Caco-2 (cell line): ENCODE measurements around the gene DPF3. TPM values are rescaled to one million over a fixed set of nuclear protein-coding genes. Genes with fewer than 3 reads are reported as not detected.

ENCODE experiments used
- BruUV-seq: library from RNA; stranded (reverse); fragments of 400-500 nt; replicated peaks from 2 replicates; lab custom pipeline; 2021; lab: Mats Ljungman, UMichigan
- CTCF ChIA-PET: fragments of 300-600 bp; sonication (Branson Sonifier 250); formaldehyde crosslinking; loops from one replicate; lab custom pipeline; 2022; ENCODE audit warnings: antibody characterized with exemption; lab: Charles Lee
- POLR2A ChIA-PET: fragments of 300-600 bp; sonication (Branson Sonifier 250); formaldehyde crosslinking; loops from one replicate; lab custom pipeline; 2022; ENCODE audit warnings: antibody characterized with exemption; lab: Charles Lee
- DNase-seq, 2 experiments: peaks; one replicate each; pipeline versions ENCODE4 v3.0.0 to v3.0.0-alpha.2; 2020 to 2022
- H3K27me3 ChIP-seq: replicated peaks from 2 replicates; pipeline ENCODE4 v1.6.0; 2011; ENCODE audit warnings: low read length; ENCODE audit not compliant: control insufficient read depth, insufficient read depth
- H3K36me3 ChIP-seq: 2 replicates; pipeline ENCODE4 v1.5.1; 2011; ENCODE audit warnings: low read length; ENCODE audit not compliant: control insufficient read depth, insufficient read depth
- H3K4me1 ChIP-seq: fragments of 250-450 bp; sonication (Bioruptor Pico); 2 replicates; pipeline ENCODE4 v1.5.1; 2020; ENCODE audit warnings: mild to moderate bottlenecking
- H3K4me3 ChIP-seq: 2 replicates; pipeline ENCODE4 v1.5.1; 2011; ENCODE audit warnings: low read depth, mild to moderate bottlenecking, control low read depth, low read length
- H3K9me3 ChIP-seq: fragments of 250-450 bp; sonication (Bioruptor Pico); 2 replicates; pipeline ENCODE4 v1.5.1; 2020; ENCODE audit warnings: mild to moderate bottlenecking, moderate library complexity
- H3K27ac Mint-ChIP-seq: one replicate; pipeline ENCODE4 v1.8.0; 2022; ENCODE audit warnings: mixed read lengths; ENCODE audit not compliant: unreplicated experiment
- H3K27me3 Mint-ChIP-seq: one replicate; pipeline ENCODE4 v1.8.0; 2022; ENCODE audit warnings: mixed read lengths; ENCODE audit not compliant: insufficient read depth, unreplicated experiment
- H3K36me3 Mint-ChIP-seq: one replicate; pipeline ENCODE4 v1.8.0; 2022; ENCODE audit warnings: mild to moderate bottlenecking, mixed read lengths; ENCODE audit not compliant: insufficient read depth, unreplicated experiment
- H3K4me1 Mint-ChIP-seq: one replicate; pipeline ENCODE4 v1.8.0; 2022; ENCODE audit warnings: low read depth, mixed read lengths; ENCODE audit not compliant: unreplicated experiment
- H3K4me3 Mint-ChIP-seq: one replicate; pipeline ENCODE4 v1.8.0; 2022; ENCODE audit warnings: mild to moderate bottlenecking, moderate library complexity, mixed read lengths; ENCODE audit not compliant: unreplicated experiment
- H3K9me3 Mint-ChIP-seq: one replicate; pipeline ENCODE4 v1.8.0; 2022; ENCODE audit warnings: mixed read lengths; ENCODE audit not compliant: unreplicated experiment
- CTCF ChIP-seq, 2 experiments: fragments of 200-600 bp in 1 of 2; IDR thresholded peaks; 1 replicate in 1 of 2; 2 replicates in 1 of 2; pipeline versions ENCODE4 v1.5.1 to v1.8.0; 2011 to 2022; ENCODE audit warnings: antibody characterized with exemption in 1 of 2, control low read depth in 1 of 2, inconsistent platforms in 1 of 2, low read depth in 1 of 2, low read length in 1 of 2, mild to moderate bottlenecking in 1 of 2, moderate library complexity in 1 of 2; ENCODE audit not compliant: insufficient read depth in 1 of 2, severe bottlenecking in 1 of 2, unreplicated experiment in 1 of 2
- intact Hi-C: fragments of 100-400 bp; cut with micrococcal nuclease; formaldehyde crosslinking; loops from one replicate; pipeline ENCODE4 v1.10.0; 2022; ENCODE audit not compliant: unreplicated experiment
- total RNA-seq: library from RNA; stranded (reverse); gene quantifications from 2 replicates; pipeline ENCODE4 v1.2.3, GENCODE V29; 2022

The DPF3 gene
- total RNA-seq, 1 experiment from 2014 or later, result not detected

- Histone ChIP-seq H3K27me3 (peaks cover 2% of the 10 kb centered on the region; the same call in 1 of the 2 replicates), H3K36me3 (no peaks in the 10 kb centered on the region), H3K9me3 (no peaks in the 10 kb centered on the region), H3K4me3 (no peak overlapping the region), H3K4me1 (no peaks in the 10 kb centered on the region)
- Mint-ChIP-seq H3K27ac (no peak overlapping the region), H3K9me3 (no peaks in the 10 kb centered on the region), H3K36me3 (no peaks in the 10 kb centered on the region), H3K4me1 (peaks cover 7% of the 10 kb centered on the region), H3K27me3 (peaks cover 15% of the 10 kb centered on the region), H3K4me3 (no peak overlapping the region)
- no TSS peak for BruUV-seq
- POLR2A ChIA-PET, result no interaction called here
- intact Hi-C loops, result no loop called here
- CTCF ChIA-PET, result no interaction called here
- DNase-seq, result no peak
- no peak for TF ChIP-seq CTCF (IDR thresholded peaks at IDR 0.05; ENCODE audit: insufficient read depth in 1 of 2, low read depth in 1 of 2, low read length in 1 of 2, severe bottlenecking in 1 of 2, unreplicated experiment in 1 of 2)
Measured at GRCh38 chr14:72901361-72901760, 7.5 kb upstream of the DPF3 start.

- ChIA-PET CTCF (no interaction called here), POLR2A (no interaction called here)
- no TSS peak for BruUV-seq
- Histone ChIP-seq H3K9me3 (no peaks in the 10 kb centered on the region), H3K4me3 (no peak overlapping the region), H3K4me1 (peaks cover 6% of the 10 kb centered on the region; the same call in 1 of the 2 replicates), H3K27me3 (peaks cover 2% of the 10 kb centered on the region; the same call in 1 of the 2 replicates), H3K36me3 (no peaks in the 10 kb centered on the region)
- H3K36me3 Mint-ChIP-seq, result no peaks in the 10 kb centered on the region
- H3K27me3 Mint-ChIP-seq, result peaks cover 18% of the 10 kb centered on the region
- no peak overlapping the region for H3K27ac Mint-ChIP-seq
- H3K4me1 Mint-ChIP-seq, result peaks cover 7% of the 10 kb centered on the region
- TF ChIP-seq CTCF (IDR thresholded peaks at IDR 0.05; ENCODE audit: insufficient read depth in 1 of 2, low read depth in 1 of 2, low read length in 1 of 2, severe bottlenecking in 1 of 2, unreplicated experiment in 1 of 2), result no peak
- intact Hi-C loops, result no loop called here
- DNase-seq, result no peak
- H3K4me3 Mint-ChIP-seq, result no peak overlapping the region
- H3K9me3 Mint-ChIP-seq, result no peaks in the 10 kb centered on the region
Measured at GRCh38 chr14:72898448-72898847, 4.5 kb upstream of the DPF3 start.

GRCh38 chr14:72894623-72895378 is 900 bp upstream of the DPF3 start:
- intact Hi-C loops, result loop anchor here (1.0 kb wide), 1 partner anchor 32 kb away; the partner anchor contains the start of gene DCAF4
- POLR2A ChIA-PET, result no interaction called here
- Mint-ChIP-seq H3K36me3 (no peaks in the 10 kb centered on the region), H3K27me3 (peaks cover 16% of the 10 kb centered on the region), H3K4me1 (no peaks in the 10 kb centered on the region), H3K9me3 (no peaks in the 10 kb centered on the region), H3K27ac (no peak overlapping the region), H3K4me3 (peak overlapping the region; percentile 74)
- Histone ChIP-seq H3K4me1 (peaks cover 15% of the 10 kb centered on the region), H3K27me3 (peaks cover 10% of the 10 kb centered on the region), H3K4me3 (peak overlapping the region; percentile 25), H3K36me3 (no peaks in the 10 kb centered on the region), H3K9me3 (no peaks in the 10 kb centered on the region)
- peak in 1 of 2 experiments; percentile 21 for DNase-seq
- TF ChIP-seq CTCF (IDR thresholded peaks at IDR 0.05; ENCODE audit: insufficient read depth in 1 of 2, low read depth in 1 of 2, low read length in 1 of 2, severe bottlenecking in 1 of 2, unreplicated experiment in 1 of 2), result no peak
- BruUV-seq, result no TSS peak
- CTCF ChIA-PET, result interaction anchor here (0.9 to 1.6 kb wide), 4 partner anchors 9 to 381 kb away, joined by 3 to 17 read pairs (median 5); no protein-coding TSS in a partner anchor
